Neural crest cell (in vitro differentiated cells): ENCODE results near the gene DOCK4. TPM values are rescaled to one million over a fixed set of nuclear protein-coding genes. Genes with fewer than 3 reads are reported as not detected.

Experiments
- DNase-seq: peaks from one replicate; pipeline ENCODE4 v3.0.0; 2021; ENCODE audit warnings: low read depth, mixed read lengths, low spot score
- H3K27ac Mint-ChIP-seq: one replicate; pipeline ENCODE4 v1.8.0; 2021; ENCODE audit warnings: mild to moderate bottlenecking, mixed read lengths; ENCODE audit not compliant: unreplicated experiment
- H3K27me3 Mint-ChIP-seq: 2 replicates; pipeline ENCODE4 v1.8.0; 2021; ENCODE audit warnings: low read depth, mild to moderate bottlenecking, mixed read lengths
- H3K36me3 Mint-ChIP-seq: 2 replicates; pipeline ENCODE4 v1.8.0; 2021; ENCODE audit warnings: low read depth, mild to moderate bottlenecking, mixed read lengths
- H3K4me1 Mint-ChIP-seq: 2 replicates; pipeline ENCODE4 v1.8.0; 2021; ENCODE audit warnings: mixed read lengths
- H3K4me3 Mint-ChIP-seq: one replicate; pipeline ENCODE4 v1.8.0; 2021; ENCODE audit warnings: mild to moderate bottlenecking, mixed read lengths
- H3K9me3 Mint-ChIP-seq: 2 replicates; pipeline ENCODE4 v1.8.0; 2021; ENCODE audit warnings: mixed read lengths
- total RNA-seq: library from RNA; stranded (reverse); gene quantifications from 2 replicates; pipeline ENCODE4 v1.2.1, GENCODE V29; 2021
- TF ChIP-seq, protein P1 (sequence below): fragments of 200-600 bp; sonication (generic); conservative IDR thresholded peaks from 2 replicates; pipeline ENCODE4 v1.5.0; 2021; ENCODE audit warnings: antibody characterized with exemption, mild to moderate bottlenecking

Gene DOCK4
- total RNA-seq, 1 donor from 2014 or later, result 15.3 TPM

DNA sequence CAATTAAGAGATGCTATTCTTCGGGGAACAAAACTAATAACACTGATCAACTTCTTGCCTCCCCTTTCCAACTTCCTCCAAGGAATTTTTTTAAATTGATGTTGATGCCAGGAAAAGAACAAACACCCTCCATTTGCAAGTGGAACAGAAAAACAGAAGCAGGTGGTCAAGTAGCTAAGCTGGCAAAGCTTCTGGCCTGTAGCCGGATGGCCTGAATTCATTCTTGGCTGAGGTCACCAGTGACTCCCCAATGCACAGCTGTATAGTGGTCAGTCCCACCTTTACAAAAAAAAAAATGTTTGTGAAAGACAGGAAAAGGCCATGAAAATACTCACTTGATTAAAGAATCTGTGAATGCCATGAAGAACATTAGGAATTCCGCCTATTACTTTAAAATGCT is 39.1 kb downstream of the DOCK4 start:
- DNase-seq, result no peak
- Mint-ChIP-seq H3K4me3 (no peak overlapping the region), H3K9me3 (no peaks in the 10 kb centered on the region), H3K4me1 (peaks cover 13% of the 10 kb centered on the region), H3K27ac (no peak overlapping the region), H3K36me3 (no peaks in the 10 kb centered on the region), H3K27me3 (no peaks in the 10 kb centered on the region)
- TF ChIP-seq, protein P1, sequence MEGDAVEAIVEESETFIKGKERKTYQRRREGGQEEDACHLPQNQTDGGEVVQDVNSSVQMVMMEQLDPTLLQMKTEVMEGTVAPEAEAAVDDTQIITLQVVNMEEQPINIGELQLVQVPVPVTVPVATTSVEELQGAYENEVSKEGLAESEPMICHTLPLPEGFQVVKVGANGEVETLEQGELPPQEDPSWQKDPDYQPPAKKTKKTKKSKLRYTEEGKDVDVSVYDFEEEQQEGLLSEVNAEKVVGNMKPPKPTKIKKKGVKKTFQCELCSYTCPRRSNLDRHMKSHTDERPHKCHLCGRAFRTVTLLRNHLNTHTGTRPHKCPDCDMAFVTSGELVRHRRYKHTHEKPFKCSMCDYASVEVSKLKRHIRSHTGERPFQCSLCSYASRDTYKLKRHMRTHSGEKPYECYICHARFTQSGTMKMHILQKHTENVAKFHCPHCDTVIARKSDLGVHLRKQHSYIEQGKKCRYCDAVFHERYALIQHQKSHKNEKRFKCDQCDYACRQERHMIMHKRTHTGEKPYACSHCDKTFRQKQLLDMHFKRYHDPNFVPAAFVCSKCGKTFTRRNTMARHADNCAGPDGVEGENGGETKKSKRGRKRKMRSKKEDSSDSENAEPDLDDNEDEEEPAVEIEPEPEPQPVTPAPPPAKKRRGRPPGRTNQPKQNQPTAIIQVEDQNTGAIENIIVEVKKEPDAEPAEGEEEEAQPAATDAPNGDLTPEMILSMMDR, result no peak

DNA sequence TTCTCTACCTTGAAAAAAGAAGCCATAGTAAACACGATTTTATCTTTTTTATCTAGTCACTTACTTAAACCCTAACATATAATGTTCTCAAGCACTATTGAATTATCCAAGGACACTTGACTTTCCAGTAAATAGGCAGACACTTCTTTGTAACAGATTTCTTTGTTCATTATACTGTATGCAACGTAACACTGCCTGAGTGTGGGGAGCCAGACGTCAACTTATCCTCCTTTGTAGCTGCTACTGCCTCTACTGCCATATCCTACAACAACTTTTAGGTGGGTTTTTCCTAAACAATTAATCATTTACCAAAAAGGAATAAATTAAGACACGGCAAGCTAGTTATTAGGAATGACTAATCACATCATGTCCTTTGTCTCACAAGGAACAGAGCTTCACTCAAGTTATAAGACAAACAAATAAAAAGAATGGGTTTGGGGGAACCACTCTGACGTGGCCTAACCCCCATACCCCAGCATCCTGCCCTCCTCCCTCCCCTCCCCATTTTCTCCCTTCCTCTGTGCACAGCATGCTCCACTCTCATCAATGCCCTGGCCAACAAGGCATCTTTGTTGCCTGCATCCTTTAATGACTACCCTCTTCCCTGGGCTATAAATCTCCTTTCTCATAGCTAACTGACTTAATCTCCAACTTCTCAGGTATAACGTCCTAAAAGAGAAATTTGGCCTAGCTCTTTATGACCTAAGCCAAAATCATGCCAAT is 43.3 kb downstream of the DOCK4 start:
- H3K4me1 Mint-ChIP-seq, result peaks cover 42% of the 10 kb centered on the region
- peak overlapping the region; percentile 67 for H3K4me3 Mint-ChIP-seq
- no peaks in the 10 kb centered on the region for H3K36me3 Mint-ChIP-seq
- H3K27ac Mint-ChIP-seq, result peak overlapping the region; percentile 1
- no peaks in the 10 kb centered on the region for H3K27me3 Mint-ChIP-seq
- no peaks in the 10 kb centered on the region for H3K9me3 Mint-ChIP-seq
- no peak for DNase-seq
- TF ChIP-seq, protein P1, result no peak

DNA sequence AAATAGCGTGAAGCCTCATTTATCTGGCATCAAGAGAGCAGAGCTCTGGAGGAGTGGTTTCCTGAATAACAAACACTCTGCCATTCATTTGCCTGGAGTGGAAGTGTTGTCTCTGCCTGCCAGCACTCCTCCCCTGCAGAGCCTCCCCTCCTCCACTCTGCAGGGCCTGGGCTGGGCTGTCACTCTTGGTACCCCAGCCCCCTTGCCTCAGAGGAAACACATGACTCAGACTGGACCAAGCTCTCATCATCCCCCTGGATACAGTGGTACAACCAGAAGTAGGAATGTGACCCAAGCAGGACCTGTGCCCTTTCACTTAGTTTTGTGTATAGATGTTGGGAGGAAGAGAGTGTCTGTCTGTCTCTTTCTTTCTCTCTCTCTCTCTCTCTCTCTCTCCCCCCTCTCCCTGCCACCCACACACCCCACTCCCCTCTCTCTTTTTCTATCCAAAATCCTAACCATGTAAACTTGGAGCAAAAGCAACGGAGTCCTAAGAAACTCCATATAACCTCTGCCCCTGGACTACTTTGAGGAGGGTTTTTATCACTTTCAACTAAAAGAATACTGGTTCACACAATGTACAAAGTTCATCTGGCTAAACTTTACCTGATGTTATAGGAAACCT is 43.9 kb downstream of the DOCK4 start:
- TF ChIP-seq, protein P1, result no peak
- Mint-ChIP-seq H3K4me1 (peaks cover 42% of the 10 kb centered on the region), H3K27me3 (no peaks in the 10 kb centered on the region), H3K9me3 (no peaks in the 10 kb centered on the region), H3K27ac (peak overlapping the region; percentile 71), H3K36me3 (no peaks in the 10 kb centered on the region), H3K4me3 (peak overlapping the region; percentile 67)
- peak; percentile 56 for DNase-seq

DNA sequence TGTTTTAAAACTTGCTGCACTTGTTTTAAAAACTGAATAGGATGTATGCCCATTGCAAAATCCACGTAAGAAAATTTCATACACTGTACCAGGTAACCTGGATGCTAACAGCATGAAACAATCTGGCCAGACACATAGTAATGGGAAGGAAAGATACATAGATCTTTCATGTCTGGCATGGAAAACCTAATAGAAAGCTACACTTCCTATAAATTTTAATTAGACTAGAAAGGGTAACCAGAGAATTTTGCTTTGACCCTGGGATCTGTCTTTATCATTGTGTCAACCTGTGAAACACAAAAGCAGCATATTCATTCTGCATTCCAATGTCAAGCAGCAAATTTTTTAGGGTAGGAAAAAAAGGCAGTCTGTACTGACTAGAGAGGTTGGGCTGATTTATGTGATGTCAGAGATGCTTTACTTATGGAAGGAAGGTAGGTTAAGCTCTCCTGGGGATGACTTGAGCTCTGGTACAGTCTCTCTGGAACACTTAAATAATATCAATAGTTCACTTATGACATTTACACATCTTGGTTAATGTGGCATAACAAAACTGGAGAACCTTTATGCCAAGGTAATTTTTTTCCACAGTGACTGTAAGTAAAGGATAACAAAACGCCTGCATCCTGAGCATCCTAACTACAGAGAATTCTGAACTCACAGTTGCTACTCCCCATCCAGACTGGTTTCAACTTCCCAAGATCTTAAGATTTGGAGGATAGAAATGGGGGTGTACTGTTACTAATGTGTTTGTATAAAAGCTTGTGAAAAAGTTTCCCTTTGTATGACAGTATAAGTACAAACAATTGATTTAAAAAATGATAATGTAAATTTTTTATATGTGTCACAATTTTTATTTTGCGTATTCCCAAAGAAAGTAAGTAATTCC is 44.7 kb downstream of the DOCK4 start:
- H3K4me1 Mint-ChIP-seq, result peaks cover 42% of the 10 kb centered on the region
- H3K4me3 Mint-ChIP-seq, result no peak overlapping the region
- TF ChIP-seq, protein P1, result no peak
- peak overlapping the region; percentile 31 for H3K27ac Mint-ChIP-seq
- no peaks in the 10 kb centered on the region for H3K27me3 Mint-ChIP-seq
- no peaks in the 10 kb centered on the region for H3K9me3 Mint-ChIP-seq
- DNase-seq, result no peak
- H3K36me3 Mint-ChIP-seq, result no peaks in the 10 kb centered on the region

DNA sequence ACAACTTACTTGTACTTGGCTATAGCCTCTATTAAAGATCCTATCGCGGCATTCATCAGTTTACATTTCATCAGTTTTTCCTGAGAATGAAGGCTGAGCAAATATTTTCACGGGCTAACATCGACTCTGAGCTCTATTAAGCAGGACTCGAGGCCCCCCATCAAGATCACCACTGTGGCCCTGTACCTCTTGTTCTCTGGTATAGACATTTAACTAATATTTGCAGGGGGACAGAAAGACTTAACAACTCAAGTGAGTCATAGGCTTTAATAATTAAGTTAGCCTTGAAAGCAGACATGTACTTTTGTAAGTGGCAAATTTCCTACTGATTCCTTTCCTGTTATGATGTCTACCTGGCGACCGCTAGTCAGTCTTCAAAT is 45.4 kb downstream of the DOCK4 start:
- no peak overlapping the region for H3K27ac Mint-ChIP-seq
- H3K27me3 Mint-ChIP-seq, result no peaks in the 10 kb centered on the region
- TF ChIP-seq, protein P1, result no peak
- no peak for DNase-seq
- no peaks in the 10 kb centered on the region for H3K36me3 Mint-ChIP-seq
- no peaks in the 10 kb centered on the region for H3K9me3 Mint-ChIP-seq
- H3K4me3 Mint-ChIP-seq, result peak overlapping the region; percentile 9
- H3K4me1 Mint-ChIP-seq, result peaks cover 42% of the 10 kb centered on the region
